K562 (cell line): Measurements from ENCODE around the gene WIF1. TPM values are rescaled to one million over a fixed set of nuclear protein-coding genes. Genes with fewer than 3 reads are reported as not detected.

Source experiments
- BMI1 ChIP-seq: fragments of 150-350 bp; IDR thresholded peaks from 2 replicates; pipeline ENCODE4 v1.6.1; 2014; ENCODE audit warnings: low read length
- ETV5 ChIP-seq: sonication (generic); formaldehyde crosslinking; IDR thresholded peaks from 2 replicates; pipeline ENCODE4 v1.4.0; 2020; ENCODE audit warnings: low read depth, mild to moderate bottlenecking, missing genetic modification reagents
- KLF13 ChIP-seq: fragments of 450-650 bp; IDR thresholded peaks from 2 replicates; pipeline ENCODE4 v1.6.1; 2016; ENCODE audit warnings: missing genetic modification characterization, low read depth, mild to moderate bottlenecking, missing compliant biosample characterization, moderate library complexity, borderline replicate concordance
- KLF6 ChIP-seq: fragments of 250-450 bp; sonication (Bioruptor Pico); IDR thresholded peaks from 2 replicates; pipeline ENCODE4 v1.4.0; 2020; ENCODE audit warnings: mild to moderate bottlenecking, moderate library complexity, borderline replicate concordance
- NBN ChIP-seq: fragments of 450-650 bp; IDR thresholded peaks from 2 replicates; pipeline ENCODE4 v1.6.1; 2016; ENCODE audit warnings: low read depth, mild to moderate bottlenecking
- OTX1 ChIP-seq: fragments of 450-650 bp; formaldehyde crosslinking; IDR thresholded peaks from 2 replicates; pipeline ENCODE4 v1.4.0; 2022; ENCODE audit warnings: mild to moderate bottlenecking
- POLR2G ChIP-seq: fragments of 200-400 bp; formaldehyde crosslinking; IDR thresholded peaks from 2 replicates; pipeline ENCODE4 v1.6.1; 2017; ENCODE audit warnings: low read depth, mild to moderate bottlenecking, antibody characterized with exemption, low read length, moderate library complexity
- TRIM28 ChIP-seq: fragments of 450-650 bp; IDR thresholded peaks from 2 replicates; pipeline ENCODE4 v1.6.1; 2017
- U2AF1 ChIP-seq: fragments of 200-400 bp; formaldehyde crosslinking; optimal IDR thresholded peaks from 2 replicates; pipeline ENCODE3; 2017; ENCODE audit warnings: mild to moderate bottlenecking, low read depth, low read length, moderate library complexity
- ZNF644 ChIP-seq: fragments of 200-800 bp; sonication (Bioruptor generic); IDR thresholded peaks from 2 replicates; pipeline ENCODE4 v1.6.1; 2016; ENCODE audit warnings: low read depth, missing genetic modification characterization, missing compliant biosample characterization
- ZNF75A ChIP-seq: fragments of 450-650 bp; formaldehyde crosslinking; IDR thresholded peaks from 2 replicates; pipeline ENCODE4 v1.4.0; 2020; ENCODE audit warnings: mild to moderate bottlenecking
- ZZZ3 ChIP-seq: fragments of 450-650 bp; IDR thresholded peaks from 2 replicates; pipeline ENCODE4 v1.6.1; 2016; ENCODE audit warnings: antibody characterized with exemption, mild to moderate bottlenecking, moderate library complexity
- polyA plus RNA-seq, 8 experiments: library from polyadenylated mRNA; depleted of rRNA in 4 of 8; stranded (reverse) in 5 of 8; unstranded in 3 of 8; fragments of >200 nt; fragmentation: Nextera tagmentation in 2 of 8; fragmentation: Illumina TruSeq in 1 of 8; extraction: Ambion mirVana in 2 of 8; extraction: Trizol in 1 of 8; gene quantifications; 2 replicates each; pipeline versions ENCODE4 v1.2.1 to v1.2.3, GENCODE V29; 2011 to 2014; ENCODE audit warnings: inconsistent platforms in 1 of 8, missing spikeins in 1 of 8
- total RNA-seq, 7 experiments: library from RNA; depleted of rRNA in 6 of 7; stranded (reverse); fragments of >200 nt in 6 of 7; fragmentation: Illumina TruSeq in 2 of 7; extraction: Trizol in 2 of 7; gene quantifications; 2 replicates each; pipeline versions ENCODE4 v1.2.1 to v1.2.3, GENCODE V29; 2011 to 2021; ENCODE audit warnings: low replicate concordance in 1 of 7
- TF ChIP-seq, protein P1 (sequence below): fragments of 450-650 bp; IDR thresholded peaks from 2 replicates; pipeline ENCODE4 v1.6.1; 2016; ENCODE audit warnings: low read depth, mild to moderate bottlenecking, moderate library complexity
- TF ChIP-seq, protein P2 (sequence below): fragments of 250-450 bp; sonication (Bioruptor Pico); IDR thresholded peaks from 2 replicates; pipeline ENCODE4 v1.8.0; 2022; ENCODE audit warnings: inconsistent platforms
- TF ChIP-seq, protein P3 (sequence below), 3 experiments: fragments of 200-800 bp in 1 of 3; sonication (Bioruptor generic) in 1 of 3; sonication (generic) in 1 of 3; formaldehyde crosslinking in 1 of 3; IDR thresholded peaks; 2 replicates each; pipeline versions ENCODE4 v1.6.1 to v1.8.0; 2016 to 2022; ENCODE audit warnings: mild to moderate bottlenecking in 2 of 3, missing compliant biosample characterization in 2 of 3, missing genetic modification characterization in 2 of 3, missing genetic modification reagents in 1 of 3
- TF ChIP-seq, protein P4 (sequence below): sonication (generic); formaldehyde crosslinking; IDR thresholded peaks from 2 replicates; pipeline ENCODE4 v1.8.0; 2023; ENCODE audit warnings: mild to moderate bottlenecking, missing genetic modification reagents
- TF ChIP-seq, protein P5 (sequence below), 2 experiments: IDR thresholded peaks; 2 replicates each; pipeline ENCODE4 v1.6.1; 2011; ENCODE audit warnings: borderline replicate concordance in 1 of 2, control low read depth in 1 of 2, low read depth in 1 of 2, low read length in 1 of 2, mild to moderate bottlenecking in 1 of 2, mixed read lengths in 1 of 2, moderate library complexity in 1 of 2; ENCODE audit not compliant: insufficient read depth in 1 of 2, insufficient read length in 1 of 2, poor library complexity in 1 of 2, severe bottlenecking in 1 of 2; ENCODE audit errors: extremely low read depth in 1 of 2

Gene WIF1
- total and polyA plus RNA-seq, 9 of the 15 experiments (the other 6 are each of a cell fraction or from before 2014, with no cell fraction given) = not detected

DNA sequence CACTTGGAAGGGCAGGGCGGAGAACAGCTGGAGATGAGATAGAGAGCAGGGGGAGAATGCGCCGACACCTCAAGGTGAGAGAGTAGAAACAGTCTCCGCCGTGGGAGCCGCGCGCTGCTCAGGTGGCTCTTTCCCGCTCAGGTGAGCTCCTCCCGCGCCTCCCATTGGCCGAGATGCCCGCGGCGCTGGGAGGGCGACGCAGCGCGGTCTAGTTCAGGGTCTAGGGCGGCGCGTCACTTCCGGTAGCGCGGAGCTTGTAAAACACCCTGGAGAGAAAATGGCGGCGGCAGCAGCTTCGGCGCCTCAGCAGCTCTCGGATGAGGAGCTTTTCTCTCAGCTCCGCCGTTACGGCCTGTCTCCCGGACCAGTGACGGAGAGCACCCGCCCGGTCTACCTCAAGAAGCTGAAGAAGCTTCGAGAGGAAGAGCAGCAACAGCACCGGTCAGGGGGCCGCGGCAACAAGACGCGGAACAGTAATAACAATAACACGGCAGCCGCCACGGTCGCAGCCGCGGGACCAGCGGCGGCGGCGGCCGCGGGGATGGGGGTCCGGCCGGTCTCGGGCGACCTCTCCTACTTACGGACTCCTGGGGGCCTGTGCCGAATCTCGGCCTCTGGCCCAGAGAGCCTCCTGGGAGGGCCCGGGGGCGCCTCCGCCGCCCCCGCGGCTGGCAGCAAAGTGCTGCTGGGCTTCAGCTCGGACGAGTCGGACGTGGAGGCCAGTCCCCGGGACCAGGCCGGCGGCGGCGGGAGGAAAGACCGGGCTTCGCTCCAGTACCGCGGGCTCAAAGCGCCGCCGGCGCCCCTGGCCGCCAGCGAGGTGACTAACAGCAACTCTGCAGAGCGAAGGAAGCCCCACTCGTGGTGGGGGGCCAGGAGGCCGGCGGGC is 48.5 kb upstream of the WIF1 start, which contains the start of gene LEMD3 (continued):
- TF ChIP-seq, protein P1, sequence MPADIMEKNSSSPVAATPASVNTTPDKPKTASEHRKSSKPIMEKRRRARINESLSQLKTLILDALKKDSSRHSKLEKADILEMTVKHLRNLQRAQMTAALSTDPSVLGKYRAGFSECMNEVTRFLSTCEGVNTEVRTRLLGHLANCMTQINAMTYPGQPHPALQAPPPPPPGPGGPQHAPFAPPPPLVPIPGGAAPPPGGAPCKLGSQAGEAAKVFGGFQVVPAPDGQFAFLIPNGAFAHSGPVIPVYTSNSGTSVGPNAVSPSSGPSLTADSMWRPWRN = no peak
- TF ChIP-seq ZZZ3 (no peak), TRIM28 (0 out of 2 replicates have a peak, but pooled peaks have one; percentile 26), ZNF644 (no peak), NBN (peak; percentile 47; the same call in 1 of the 2 replicates), POLR2G (peak; percentile 95), ZNF75A (no peak), KLF6 (CRISPR knock-in tag) (no peak), ETV5 (CRISPR knock-in tag) (peak; percentile 91), U2AF1 (no peak), KLF13 (no peak), BMI1 (no peak), OTX1 (peak; percentile 23; the same call in 1 of the 2 replicates)
- TF ChIP-seq, protein P2, sequence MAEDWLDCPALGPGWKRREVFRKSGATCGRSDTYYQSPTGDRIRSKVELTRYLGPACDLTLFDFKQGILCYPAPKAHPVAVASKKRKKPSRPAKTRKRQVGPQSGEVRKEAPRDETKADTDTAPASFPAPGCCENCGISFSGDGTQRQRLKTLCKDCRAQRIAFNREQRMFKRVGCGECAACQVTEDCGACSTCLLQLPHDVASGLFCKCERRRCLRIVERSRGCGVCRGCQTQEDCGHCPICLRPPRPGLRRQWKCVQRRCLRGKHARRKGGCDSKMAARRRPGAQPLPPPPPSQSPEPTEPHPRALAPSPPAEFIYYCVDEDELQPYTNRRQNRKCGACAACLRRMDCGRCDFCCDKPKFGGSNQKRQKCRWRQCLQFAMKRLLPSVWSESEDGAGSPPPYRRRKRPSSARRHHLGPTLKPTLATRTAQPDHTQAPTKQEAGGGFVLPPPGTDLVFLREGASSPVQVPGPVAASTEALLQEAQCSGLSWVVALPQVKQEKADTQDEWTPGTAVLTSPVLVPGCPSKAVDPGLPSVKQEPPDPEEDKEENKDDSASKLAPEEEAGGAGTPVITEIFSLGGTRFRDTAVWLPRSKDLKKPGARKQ = no peak
- TF ChIP-seq, protein P3, sequence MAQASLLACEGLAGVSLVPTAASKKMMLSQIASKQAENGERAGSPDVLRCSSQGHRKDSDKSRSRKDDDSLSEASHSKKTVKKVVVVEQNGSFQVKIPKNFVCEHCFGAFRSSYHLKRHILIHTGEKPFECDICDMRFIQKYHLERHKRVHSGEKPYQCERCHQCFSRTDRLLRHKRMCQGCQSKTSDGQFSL (CRISPR knock-in tag; IDR thresholded peaks at IDR 0.05) = no peak
- TF ChIP-seq, protein P3 (tag; IDR thresholded peaks at IDR 0.05) = no peak
- TF ChIP-seq, protein P4, sequence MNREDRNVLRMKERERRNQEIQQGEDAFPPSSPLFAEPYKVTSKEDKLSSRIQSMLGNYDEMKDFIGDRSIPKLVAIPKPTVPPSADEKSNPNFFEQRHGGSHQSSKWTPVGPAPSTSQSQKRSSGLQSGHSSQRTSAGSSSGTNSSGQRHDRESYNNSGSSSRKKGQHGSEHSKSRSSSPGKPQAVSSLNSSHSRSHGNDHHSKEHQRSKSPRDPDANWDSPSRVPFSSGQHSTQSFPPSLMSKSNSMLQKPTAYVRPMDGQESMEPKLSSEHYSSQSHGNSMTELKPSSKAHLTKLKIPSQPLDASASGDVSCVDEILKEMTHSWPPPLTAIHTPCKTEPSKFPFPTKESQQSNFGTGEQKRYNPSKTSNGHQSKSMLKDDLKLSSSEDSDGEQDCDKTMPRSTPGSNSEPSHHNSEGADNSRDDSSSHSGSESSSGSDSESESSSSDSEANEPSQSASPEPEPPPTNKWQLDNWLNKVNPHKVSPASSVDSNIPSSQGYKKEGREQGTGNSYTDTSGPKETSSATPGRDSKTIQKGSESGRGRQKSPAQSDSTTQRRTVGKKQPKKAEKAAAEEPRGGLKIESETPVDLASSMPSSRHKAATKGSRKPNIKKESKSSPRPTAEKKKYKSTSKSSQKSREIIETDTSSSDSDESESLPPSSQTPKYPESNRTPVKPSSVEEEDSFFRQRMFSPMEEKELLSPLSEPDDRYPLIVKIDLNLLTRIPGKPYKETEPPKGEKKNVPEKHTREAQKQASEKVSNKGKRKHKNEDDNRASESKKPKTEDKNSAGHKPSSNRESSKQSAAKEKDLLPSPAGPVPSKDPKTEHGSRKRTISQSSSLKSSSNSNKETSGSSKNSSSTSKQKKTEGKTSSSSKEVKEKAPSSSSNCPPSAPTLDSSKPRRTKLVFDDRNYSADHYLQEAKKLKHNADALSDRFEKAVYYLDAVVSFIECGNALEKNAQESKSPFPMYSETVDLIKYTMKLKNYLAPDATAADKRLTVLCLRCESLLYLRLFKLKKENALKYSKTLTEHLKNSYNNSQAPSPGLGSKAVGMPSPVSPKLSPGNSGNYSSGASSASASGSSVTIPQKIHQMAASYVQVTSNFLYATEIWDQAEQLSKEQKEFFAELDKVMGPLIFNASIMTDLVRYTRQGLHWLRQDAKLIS (CRISPR knock-in tag) = peak; percentile 82; the same call in 1 of the 2 replicates
- TF ChIP-seq, protein P5, sequence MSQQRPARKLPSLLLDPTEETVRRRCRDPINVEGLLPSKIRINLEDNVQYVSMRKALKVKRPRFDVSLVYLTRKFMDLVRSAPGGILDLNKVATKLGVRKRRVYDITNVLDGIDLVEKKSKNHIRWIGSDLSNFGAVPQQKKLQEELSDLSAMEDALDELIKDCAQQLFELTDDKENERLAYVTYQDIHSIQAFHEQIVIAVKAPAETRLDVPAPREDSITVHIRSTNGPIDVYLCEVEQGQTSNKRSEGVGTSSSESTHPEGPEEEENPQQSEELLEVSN (IDR thresholded peaks at IDR 0.05; ENCODE audit: borderline replicate concordance in 1 of 2, extremely low read depth in 1 of 2, insufficient read depth in 1 of 2, insufficient read length in 1 of 2, low read depth in 1 of 2, low read length in 1 of 2, poor library complexity in 1 of 2, severe bottlenecking in 1 of 2) = peak; percentile 100
